Measurements from ENCODE around the gene MRPL45. TPM values are rescaled to one million over a fixed set of nuclear protein-coding genes. Genes with fewer than 3 reads are reported as not detected.
A peak's percentile ranks its signal among the peaks of the same experiment; 100 is the strongest.
"Not testable (repeated sequence)": the region's sequence is repeated elsewhere in the genome, so short reads cannot be mapped to it uniquely, and the experiment has no call there.

The MRPL45 gene
- total and polyA plus RNA-seq, 10 of the 15 experiments (the other 5 are each of a cell fraction or from before 2014, with no cell fraction given) = 37.5 to 128 (median 59.6) TPM

DNA sequence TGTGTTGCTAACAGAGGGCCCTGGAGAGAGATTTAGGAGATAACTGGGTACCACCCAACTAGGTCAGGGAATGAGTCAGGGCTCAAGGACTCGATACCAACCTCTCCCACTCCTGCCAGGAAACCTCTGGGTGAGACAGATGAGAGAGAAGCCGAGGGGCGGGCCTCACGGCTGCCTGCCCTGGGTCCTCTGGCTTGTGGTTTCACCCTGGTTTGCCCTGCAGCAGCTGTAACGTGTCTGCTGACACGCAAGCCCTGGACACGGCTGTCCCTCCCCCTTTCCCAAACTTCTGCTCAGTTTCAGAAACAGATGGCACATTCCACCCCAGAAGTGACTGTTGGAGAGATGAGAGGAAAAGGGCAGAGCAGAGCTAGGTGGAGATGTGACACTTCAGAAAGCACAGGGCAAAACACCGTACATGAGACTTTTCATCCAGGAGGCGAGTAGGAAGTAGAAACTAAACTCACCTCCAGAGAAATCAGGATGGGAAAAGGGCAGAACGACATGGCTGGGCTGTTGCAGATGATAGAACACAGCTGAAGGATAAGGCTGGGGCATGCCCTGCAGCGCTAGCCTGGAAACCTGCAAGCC, 10.4 kb upstream of the MRPL45 start:
- in situ Hi-C loops (cut with MboI); H3K9me3 ChIP-seq (replicated peaks; ENCODE audit: control insufficient read depth, insufficient read depth, low read length); H3K9ac ChIP-seq (ENCODE audit: control insufficient read depth, insufficient read depth, low read length); RAD21 ChIA-PET (ENCODE audit: unreplicated experiment); H3K36me3 ChIP-seq (ENCODE audit: control insufficient read depth in 2 of 2, insufficient read depth in 2 of 2, low read length in 1 of 2); H3K4me1 ChIP-seq (ENCODE audit: control insufficient read depth, insufficient read depth, low read length); POLR2A ChIA-PET; H4K20me1 ChIP-seq (ENCODE audit: control insufficient read depth, insufficient read depth); BruUV-seq (replicated peaks); SMC1A ChIA-PET (ENCODE audit: uncharacterized antibody, unreplicated experiment); H3K27me3 ChIP-seq (replicated peaks in 1 of 2; ENCODE audit: control insufficient read depth in 2 of 2, insufficient read depth in 2 of 2, low read length in 1 of 2); CTCF ChIA-PET; DNase-seq (ENCODE audit: low read depth, low spot score); H3K79me2 ChIP-seq (ENCODE audit: control insufficient read depth, insufficient read depth, low read length); H3K27ac ChIP-seq (ENCODE audit: control insufficient read depth, insufficient read depth); FAIRE-seq; intact Hi-C loops (cut with micrococcal nuclease; ENCODE audit: unreplicated experiment): not testable (repeated sequence)
- ATAC-seq = peak; percentile 91
- H3K4me3 ChIP-seq = peak overlapping the region; percentile 32; the same call in 1 of the 2 replicates
- H3K4me2 ChIP-seq (ENCODE audit: control insufficient read depth, insufficient read depth) = peak overlapping the region; percentile 44; the same call in 1 of the 2 replicates
- 31% methylated on average over 9 of the region's 11 CpGs for WGBS (ENCODE audit: insufficient coverage, insufficient replicate concordance, low lambda C conversion rate, missing lambda C conversion rate)
- TF ChIP-seq, protein P1, sequence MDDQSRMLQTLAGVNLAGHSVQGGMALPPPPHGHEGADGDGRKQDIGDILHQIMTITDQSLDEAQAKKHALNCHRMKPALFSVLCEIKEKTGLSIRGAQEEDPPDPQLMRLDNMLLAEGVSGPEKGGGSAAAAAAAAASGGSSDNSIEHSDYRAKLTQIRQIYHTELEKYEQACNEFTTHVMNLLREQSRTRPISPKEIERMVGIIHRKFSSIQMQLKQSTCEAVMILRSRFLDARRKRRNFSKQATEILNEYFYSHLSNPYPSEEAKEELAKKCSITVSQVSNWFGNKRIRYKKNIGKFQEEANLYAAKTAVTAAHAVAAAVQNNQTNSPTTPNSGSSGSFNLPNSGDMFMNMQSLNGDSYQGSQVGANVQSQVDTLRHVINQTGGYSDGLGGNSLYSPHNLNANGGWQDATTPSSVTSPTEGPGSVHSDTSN (IDR thresholded peaks at IDR 0.05; ENCODE audit: insufficient replicate concordance, low read depth, low read length) = peak; percentile 45
- TF ChIP-seq EED (IDR thresholded peaks at IDR 0.05; ENCODE audit: low read depth) = peak; percentile 40; the same call in 1 of the 2 replicates
- 0 out of 2 replicates have a peak, but pooled peaks have one; percentile 33 for TF ChIP-seq TCF12 (IDR thresholded peaks at IDR 0.05; ENCODE audit: low read depth, low read length)
- H2AFZ ChIP-seq (ENCODE audit: control insufficient read depth, low read depth, low read length) = peak overlapping the region; percentile 83

DNA sequence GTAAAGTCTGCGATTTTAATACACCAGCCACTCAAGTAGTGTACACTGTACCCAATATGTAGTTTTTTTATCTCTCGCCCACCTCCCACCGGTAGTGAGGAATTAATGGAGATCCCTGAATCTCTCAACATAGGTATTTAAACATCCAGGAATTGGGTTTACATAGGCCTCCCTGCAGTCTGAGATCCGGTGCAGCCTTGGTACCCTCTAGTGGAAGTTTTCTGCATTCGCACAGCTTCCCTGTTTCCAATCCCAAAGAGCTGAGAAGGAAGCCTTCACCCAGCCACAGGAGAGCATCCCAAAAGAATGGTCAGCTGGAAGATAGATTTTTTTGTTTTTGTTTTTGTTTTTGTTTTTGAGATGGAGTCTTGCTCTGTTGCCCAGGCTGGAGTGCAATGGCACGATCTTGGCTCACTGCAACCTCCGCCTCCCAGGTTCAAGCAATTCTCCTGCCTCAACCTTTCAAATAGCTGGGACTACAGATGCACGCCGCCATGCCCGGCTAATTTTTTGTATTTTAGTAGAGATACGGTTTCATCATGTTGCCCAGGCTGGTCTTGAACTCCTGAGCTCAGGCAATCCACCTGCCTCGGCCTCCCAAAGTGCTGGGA, 8.6 kb upstream of the MRPL45 start:
- H3K4me1 ChIP-seq (ENCODE audit: control insufficient read depth, insufficient read depth, low read length); FAIRE-seq; H3K79me2 ChIP-seq (ENCODE audit: control insufficient read depth, insufficient read depth, low read length); BruUV-seq (replicated peaks); SMC1A ChIA-PET (ENCODE audit: uncharacterized antibody, unreplicated experiment); intact Hi-C loops (cut with micrococcal nuclease; ENCODE audit: unreplicated experiment); RAD21 ChIA-PET (ENCODE audit: unreplicated experiment); H3K9ac ChIP-seq (ENCODE audit: control insufficient read depth, insufficient read depth, low read length); H3K4me3 ChIP-seq; DNase-seq (ENCODE audit: low read depth, low spot score); POLR2A ChIA-PET; H3K4me2 ChIP-seq (ENCODE audit: control insufficient read depth, insufficient read depth); CTCF ChIA-PET; H2AFZ ChIP-seq (ENCODE audit: control insufficient read depth, low read depth, low read length); H4K20me1 ChIP-seq (ENCODE audit: control insufficient read depth, insufficient read depth); in situ Hi-C loops (cut with MboI); H3K36me3 ChIP-seq (ENCODE audit: control insufficient read depth in 2 of 2, insufficient read depth in 2 of 2, low read length in 1 of 2); H3K27ac ChIP-seq (ENCODE audit: control insufficient read depth, insufficient read depth); H3K9me3 ChIP-seq (replicated peaks; ENCODE audit: control insufficient read depth, insufficient read depth, low read length); H3K27me3 ChIP-seq (replicated peaks in 1 of 2; ENCODE audit: control insufficient read depth in 2 of 2, insufficient read depth in 2 of 2, low read length in 1 of 2): not testable (repeated sequence)
- peak; percentile 69 for ATAC-seq
- TF ChIP-seq RAD21 (IDR thresholded peaks at IDR 0.05; ENCODE audit: insufficient read depth, low read depth, low read length) = 0 out of 2 replicates have a peak, but pooled peaks have one; percentile 13
- TF ChIP-seq, protein P2, sequence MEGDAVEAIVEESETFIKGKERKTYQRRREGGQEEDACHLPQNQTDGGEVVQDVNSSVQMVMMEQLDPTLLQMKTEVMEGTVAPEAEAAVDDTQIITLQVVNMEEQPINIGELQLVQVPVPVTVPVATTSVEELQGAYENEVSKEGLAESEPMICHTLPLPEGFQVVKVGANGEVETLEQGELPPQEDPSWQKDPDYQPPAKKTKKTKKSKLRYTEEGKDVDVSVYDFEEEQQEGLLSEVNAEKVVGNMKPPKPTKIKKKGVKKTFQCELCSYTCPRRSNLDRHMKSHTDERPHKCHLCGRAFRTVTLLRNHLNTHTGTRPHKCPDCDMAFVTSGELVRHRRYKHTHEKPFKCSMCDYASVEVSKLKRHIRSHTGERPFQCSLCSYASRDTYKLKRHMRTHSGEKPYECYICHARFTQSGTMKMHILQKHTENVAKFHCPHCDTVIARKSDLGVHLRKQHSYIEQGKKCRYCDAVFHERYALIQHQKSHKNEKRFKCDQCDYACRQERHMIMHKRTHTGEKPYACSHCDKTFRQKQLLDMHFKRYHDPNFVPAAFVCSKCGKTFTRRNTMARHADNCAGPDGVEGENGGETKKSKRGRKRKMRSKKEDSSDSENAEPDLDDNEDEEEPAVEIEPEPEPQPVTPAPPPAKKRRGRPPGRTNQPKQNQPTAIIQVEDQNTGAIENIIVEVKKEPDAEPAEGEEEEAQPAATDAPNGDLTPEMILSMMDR (IDR thresholded peaks at IDR 0.05 in 2 of 3, conservative IDR thresholded peaks at IDR 0.05 in 1 of 3; ENCODE audit: control insufficient read depth in 2 of 3, extremely low read depth in 1 of 3, insufficient read depth in 1 of 3, low read depth in 3 of 3, low read length in 3 of 3) = peak in 2 of 3 experiments; percentile 11 to 16; a peak in 2 of 6 replicates
- 33% methylated on average over 9 of the region's 12 CpGs for WGBS (ENCODE audit: insufficient coverage, insufficient replicate concordance, low lambda C conversion rate, missing lambda C conversion rate)

DNA sequence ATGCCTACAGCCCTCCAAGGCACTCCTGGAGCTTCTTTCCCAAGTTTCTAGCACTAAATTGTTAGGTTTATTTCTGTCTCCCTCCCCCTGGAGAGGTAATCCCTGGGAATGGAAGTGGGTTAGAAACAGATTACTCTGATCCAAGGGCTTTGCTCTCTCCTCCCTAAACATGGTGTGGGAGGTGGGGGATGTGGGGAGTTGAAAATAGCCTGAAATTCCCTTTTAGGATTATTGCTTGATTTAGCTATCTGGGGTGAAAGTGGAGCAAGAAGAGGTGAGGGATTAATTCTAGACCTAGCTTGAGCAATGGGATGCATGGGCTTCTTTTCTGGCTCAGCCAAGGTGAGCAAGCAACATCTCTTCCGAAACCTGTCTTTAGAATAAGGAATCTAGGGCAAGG, 7.2 kb upstream of the MRPL45 start:
- H4K20me1 ChIP-seq (ENCODE audit: control insufficient read depth, insufficient read depth); H3K9ac ChIP-seq (ENCODE audit: control insufficient read depth, insufficient read depth, low read length); H3K27ac ChIP-seq (ENCODE audit: control insufficient read depth, insufficient read depth); CTCF ChIA-PET; BruUV-seq (replicated peaks); H3K4me2 ChIP-seq (ENCODE audit: control insufficient read depth, insufficient read depth); H3K4me3 ChIP-seq; H2AFZ ChIP-seq (ENCODE audit: control insufficient read depth, low read depth, low read length); DNase-seq (ENCODE audit: low read depth, low spot score); SMC1A ChIA-PET (ENCODE audit: uncharacterized antibody, unreplicated experiment); H3K27me3 ChIP-seq (replicated peaks in 1 of 2; ENCODE audit: control insufficient read depth in 2 of 2, insufficient read depth in 2 of 2, low read length in 1 of 2); H3K9me3 ChIP-seq (replicated peaks; ENCODE audit: control insufficient read depth, insufficient read depth, low read length); H3K79me2 ChIP-seq (ENCODE audit: control insufficient read depth, insufficient read depth, low read length); in situ Hi-C loops (cut with MboI); H3K4me1 ChIP-seq (ENCODE audit: control insufficient read depth, insufficient read depth, low read length); RAD21 ChIA-PET (ENCODE audit: unreplicated experiment); intact Hi-C loops (cut with micrococcal nuclease; ENCODE audit: unreplicated experiment); FAIRE-seq; H3K36me3 ChIP-seq (ENCODE audit: control insufficient read depth in 2 of 2, insufficient read depth in 2 of 2, low read length in 1 of 2); ATAC-seq; POLR2A ChIA-PET: not testable (repeated sequence)
- 46% methylated on average over 1 of the region's 1 CpG for WGBS (ENCODE audit: insufficient coverage, insufficient replicate concordance, low lambda C conversion rate, missing lambda C conversion rate)

Measured in GM12878 (cell line).